Midbrain (tissue), 1 donor: ENCODE results near the gene CDCA5.

Experiments
- DNase-seq: peaks from one replicate; lab custom pipeline; 2025; lab: John Stamatoyannopoulos, UW

The CDCA5 gene

DNA sequence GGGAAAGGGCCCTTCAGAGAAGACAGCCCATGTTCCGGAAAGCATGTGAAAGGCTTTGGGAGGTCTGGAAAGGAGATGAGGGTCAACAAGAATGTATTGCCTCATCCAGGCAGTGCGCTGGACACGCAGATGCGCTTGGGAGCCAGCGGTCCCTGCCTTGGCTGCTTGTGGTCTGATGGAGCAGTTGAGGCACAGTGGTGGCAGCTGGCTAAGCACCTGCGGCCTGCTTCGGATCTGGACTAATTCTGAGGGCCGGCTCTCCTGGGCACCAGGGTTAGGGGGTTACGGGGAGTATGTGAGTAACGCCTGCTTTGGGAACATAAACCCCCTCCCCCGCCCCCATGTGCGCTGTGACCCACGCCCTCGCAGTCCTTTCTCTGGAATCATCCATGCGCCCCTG, 23.2 kb upstream of the CDCA5 start:
- DNase-seq: no peak

DNA sequence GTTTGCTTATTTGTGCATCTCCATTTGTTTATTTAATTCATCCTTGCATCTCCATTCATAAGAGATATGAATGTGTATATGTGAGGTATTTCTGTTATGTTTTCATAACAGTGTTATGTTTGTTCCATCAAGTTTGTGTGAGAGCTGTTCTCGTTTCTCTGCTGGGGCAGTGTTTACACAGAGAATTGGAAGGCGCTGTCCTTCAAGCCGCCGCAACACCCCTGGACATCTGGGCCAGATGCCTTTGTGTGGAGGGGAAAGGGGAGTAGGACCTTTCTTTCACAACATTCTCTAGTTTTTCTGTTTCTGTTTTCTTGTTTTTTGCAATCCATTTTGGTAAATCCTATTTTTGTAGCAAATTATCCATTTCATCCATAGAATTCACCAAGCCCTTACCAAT, 20.8 kb upstream of the CDCA5 start:
- peak; percentile 20 for DNase-seq

DNA sequence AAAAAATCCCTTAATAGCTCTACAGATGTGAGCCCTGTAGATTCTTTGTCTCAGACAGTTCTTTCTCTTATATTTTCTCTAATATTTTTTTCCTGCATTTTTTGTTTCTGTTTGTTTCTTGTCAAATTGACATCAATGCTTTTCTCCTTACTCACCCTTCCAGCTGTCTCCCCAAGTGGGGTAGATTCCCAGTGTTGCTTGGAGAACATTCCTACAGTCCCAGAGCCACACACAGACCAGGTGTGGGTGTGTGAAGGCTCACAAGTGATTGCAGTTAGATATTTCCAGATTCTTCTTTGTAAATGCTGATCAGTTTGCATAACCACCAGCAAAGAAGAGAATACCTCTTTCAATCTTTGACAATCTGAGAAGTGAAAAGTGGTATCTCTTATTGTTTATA, 19.6 kb upstream of the CDCA5 start:
- no peak for DNase-seq

DNA sequence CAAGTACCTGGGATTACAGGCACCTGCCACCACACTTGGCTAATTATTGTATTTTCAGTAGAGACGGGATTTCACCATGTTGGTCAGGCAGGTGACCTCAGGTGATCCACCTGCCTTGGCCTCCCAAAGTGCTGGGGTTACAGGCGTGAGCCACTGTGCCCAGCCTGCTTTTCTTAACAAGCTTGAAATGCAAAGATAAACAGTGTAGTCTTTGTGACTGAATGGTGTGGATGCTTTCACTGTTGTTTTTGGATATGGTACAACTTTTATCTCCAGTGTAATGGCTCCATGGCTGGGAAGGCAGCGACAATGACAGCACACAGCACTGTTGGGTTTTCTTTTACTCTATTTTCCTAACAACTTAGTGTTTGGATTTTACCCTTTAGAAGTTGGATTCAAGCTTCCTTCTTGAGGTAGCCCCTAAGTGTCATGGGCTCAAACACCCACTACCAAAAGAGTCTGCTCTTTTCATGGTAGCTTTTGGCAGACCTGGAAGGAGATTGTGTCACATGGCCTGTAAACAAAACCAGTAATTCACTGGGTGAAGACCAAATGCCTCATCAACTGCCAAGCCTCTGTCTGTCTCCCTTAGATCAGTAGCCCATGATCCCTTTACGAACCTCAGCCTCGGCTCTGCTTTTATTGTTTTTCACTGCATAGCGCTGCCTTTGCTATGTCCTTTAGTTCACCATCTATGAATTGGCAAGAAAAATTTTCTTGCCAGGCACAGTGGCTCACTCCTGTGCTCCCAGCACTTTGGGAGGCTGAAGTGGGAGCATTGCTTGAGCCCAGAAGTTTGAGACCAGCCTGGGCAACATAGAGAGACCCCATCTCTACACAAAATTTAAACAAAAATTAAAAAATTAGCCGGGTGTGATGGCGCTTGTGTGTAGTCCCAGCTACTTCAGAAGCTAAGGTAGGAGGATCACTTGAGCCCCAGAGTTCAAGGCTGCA, 18.6 kb upstream of the CDCA5 start:
- peak; percentile 82 for DNase-seq

DNA sequence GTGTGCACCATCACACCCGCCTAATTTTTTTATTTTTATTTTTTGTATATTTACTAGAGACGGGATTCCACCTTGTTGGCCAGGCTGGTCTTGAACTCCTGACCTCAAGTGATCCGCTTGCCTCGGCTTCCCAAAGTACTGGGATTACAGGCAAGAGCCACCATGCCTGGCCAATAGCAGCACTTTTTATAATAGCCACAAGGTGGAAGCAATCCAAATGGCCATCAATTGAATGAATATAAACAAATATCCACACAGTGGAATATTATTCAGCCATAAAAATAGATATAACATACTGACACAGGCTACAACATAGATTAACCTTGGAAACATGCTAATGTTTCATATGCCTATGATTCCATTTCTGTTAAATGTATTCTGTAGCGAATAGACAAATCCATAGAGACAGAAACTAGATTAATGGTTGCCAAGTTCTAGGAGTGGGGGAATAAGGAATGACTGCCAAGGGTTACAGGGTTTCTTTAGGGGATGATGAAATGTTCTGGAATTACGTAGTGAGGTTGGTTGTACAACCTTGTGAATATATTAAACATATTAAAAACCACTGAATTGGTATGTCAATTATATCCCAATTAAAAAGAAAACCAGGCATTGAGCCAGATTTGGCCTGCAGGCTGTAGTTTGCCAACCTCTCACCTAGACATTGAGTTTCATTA, 17.0 kb upstream of the CDCA5 start:
- DNase-seq: no peak

DNA sequence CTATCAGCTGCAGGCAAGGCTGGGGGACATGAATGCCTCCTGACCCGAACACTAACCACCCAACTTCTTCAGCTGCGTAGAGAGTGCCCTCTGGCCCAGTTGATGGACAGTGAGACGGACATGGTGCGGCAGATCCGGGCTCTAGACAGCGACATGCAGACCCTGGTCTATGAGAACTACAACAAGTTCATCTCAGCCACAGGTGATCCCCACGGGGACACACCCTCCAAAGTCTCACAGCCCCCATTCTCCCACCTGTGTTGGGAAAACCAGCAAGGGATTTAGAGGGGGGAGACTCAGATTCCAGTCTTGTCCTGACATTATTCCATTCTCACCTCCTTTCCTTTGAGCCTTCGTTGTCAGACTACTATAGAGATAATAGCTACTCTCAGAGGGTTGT, 13.1 kb upstream of the CDCA5 start:
- DNase-seq: no peak

DNA sequence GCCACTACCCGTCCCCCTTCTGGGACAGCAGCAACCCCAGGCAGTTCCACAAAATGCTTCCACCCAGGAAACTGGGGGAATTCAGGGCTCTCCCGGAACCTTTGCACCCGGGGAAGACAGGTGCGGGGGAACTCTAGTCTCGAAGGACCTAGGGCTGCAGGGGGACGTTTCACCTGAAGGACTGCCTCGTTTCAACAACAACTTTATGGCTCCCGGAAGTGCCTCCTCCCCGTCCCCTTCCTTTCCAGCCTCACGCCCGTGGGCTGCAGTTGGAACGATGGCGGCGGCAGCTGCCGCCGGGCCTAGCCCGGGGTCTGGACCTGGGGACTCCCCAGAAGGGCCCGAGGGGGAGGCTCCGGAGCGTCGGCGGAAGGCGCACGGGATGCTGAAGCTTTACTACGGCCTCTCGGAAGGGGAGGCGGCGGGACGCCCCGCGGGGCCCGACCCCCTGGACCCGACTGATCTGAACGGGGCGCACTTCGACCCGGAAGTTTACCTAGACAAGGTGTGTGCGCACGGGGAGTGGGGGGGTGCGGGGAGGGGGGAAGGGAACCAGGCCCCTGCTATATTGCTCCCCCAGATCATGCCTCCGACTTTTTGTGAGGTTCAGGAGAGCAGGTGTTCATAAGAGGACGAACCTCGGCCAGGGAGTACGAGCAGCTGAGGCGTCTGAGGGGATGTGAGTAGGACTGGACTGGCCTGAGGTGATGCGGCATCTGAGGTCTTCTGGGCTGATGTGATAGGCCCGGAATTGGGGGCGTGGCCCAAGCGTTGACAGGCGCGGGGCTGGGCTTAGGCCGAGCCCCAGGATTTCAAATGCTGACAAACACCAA, 12.3 kb upstream of the CDCA5 start, which contains the start of gene VPS51:
TSS of gene VPS51 (plus strand) at position 241 of the 833 bp plus-strand sequence. CDS start at position 278, 37 bp downstream.
- DNase-seq: peak; percentile 90

DNA sequence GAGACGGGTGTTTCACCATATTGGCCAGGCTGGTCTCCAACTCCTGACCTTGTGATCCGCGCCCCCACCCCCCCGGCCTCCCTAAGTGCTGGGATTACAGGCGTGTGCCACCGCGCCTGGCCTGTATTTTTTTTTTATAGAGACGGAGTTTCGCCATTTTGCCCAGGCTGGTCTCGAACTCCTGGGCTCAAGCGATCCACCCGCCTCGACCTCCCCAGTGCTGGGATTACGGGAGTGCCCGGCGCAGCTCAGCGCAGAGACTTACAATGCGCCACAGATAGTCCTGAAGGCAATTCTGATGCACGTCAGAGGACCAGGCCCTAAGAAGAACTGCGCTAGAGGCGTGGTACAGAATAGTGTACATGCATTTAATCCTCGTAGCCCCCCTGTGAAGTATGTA, 11.6 kb upstream of the CDCA5 start:
- DNase-seq: no peak

DNA sequence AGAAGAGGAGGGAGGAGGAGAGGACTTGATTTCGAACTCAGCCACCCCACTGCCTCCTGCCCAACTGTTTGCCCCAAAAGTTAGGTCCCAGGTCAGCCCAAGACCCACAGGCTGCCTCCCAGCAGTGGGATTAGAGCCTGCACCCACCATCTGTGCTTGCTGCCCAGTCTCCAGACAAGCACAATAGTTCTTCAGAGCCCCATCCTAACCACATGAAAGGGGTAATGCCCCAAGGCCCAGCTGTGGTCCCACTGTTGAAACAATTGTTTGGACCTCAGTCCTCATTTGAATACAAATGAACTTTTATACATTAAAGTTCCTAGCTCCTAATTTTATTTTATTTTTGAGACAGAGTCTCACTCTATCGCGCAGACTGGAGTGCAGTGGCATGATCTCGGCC, 6.8 kb upstream of the CDCA5 start:
- peak; percentile 38 for DNase-seq

DNA sequence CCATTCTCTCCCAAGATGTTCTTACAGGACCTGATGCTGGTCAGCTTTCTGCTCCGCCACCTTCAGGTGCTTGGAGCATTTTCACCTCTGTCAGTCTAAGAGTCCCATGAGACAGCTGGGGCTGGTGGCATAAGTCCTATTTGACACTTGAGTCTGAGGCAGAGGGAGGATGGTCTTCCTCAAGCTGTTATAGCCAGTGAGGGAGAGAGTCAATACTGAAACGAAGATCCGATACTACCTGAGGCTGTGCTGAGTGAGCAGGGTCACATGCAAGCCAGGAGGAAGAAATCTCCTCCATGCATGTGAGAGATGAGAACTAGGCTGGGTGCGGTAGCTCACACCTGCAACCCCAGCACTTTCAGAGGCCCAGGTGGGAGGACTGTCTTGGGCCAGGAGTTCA, 5.8 kb upstream of the CDCA5 start:
- DNase-seq: no peak

DNA sequence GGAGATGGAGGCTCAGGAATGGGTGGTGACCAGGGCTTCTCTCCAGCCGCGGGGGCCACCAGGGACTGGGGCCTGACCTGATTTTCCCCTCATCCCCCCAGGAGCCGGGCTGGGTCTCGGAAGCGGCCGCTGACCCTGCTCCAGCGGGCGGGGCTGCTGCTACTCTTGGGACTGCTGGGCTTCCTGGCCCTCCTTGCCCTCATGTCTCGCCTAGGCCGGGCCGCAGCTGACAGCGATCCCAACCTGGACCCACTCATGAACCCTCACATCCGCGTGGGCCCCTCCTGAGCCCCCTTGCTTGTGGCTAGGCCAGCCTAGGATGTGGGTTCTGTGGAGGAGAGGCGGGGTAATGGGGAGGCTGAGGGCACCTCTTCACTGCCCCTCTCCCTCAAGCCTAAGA, 4.0 kb upstream of the CDCA5 start:
- no peak for DNase-seq

DNA sequence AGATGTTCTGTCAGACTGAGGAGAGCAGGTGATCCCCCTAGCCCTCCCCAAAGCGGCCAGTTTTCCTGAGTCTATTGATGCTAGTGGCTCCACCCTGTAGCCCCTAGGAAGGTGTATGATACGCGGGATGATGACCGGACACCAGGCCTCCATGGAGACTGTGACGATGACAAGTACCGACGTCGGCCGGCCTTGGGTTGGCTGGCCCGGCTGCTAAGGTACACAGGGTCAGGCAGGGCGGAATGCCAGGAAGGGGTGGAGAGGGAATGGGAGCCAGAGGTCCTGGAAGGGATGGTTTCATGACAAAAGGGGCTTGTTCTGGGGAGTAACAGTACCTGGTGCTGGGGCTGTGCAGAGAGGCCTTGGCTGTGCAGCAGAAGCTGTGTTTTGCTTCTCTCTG, 3.4 kb upstream of the CDCA5 start:
- no peak for DNase-seq

DNA sequence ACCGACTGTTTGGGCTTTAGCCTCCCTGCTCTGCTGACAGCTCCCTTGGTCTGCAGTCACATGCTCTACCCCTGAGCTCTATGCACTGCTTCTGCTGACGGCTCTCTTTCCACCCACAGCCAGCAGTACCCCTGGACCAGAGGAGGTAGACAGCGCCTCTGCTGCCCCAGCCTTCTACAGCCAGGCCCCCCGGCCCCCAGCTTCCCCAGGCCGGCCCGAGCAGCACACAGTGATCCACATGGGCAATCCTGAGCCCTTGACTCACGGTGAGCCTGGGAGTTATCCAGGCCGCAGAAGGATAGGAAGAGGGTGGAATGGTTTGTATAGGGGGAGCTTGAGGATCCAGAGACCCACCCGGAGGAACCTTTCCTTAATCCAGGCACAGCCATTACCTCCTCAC, 3.0 kb upstream of the CDCA5 start:
- no peak for DNase-seq

DNA sequence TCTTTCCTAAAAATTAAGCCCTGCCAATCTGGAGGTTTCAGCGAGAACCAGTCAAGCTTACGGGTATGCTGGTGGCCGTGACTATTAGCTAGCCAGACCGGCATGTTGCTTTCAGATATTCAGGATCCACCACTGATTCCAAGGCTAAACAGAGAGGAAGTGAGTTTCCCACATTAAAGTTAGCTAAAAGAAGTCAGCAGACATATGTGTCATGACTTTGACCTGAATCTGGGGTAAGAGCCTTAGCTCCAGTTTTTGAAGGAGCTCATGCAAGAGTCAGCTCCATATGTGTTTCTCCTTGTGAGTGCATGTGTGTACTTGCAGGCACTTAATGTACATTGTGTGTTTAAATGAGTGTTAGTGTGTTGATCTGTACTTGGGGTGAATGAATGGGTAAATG, 1.6 kb upstream of the CDCA5 start:
- DNase-seq: no peak

DNA sequence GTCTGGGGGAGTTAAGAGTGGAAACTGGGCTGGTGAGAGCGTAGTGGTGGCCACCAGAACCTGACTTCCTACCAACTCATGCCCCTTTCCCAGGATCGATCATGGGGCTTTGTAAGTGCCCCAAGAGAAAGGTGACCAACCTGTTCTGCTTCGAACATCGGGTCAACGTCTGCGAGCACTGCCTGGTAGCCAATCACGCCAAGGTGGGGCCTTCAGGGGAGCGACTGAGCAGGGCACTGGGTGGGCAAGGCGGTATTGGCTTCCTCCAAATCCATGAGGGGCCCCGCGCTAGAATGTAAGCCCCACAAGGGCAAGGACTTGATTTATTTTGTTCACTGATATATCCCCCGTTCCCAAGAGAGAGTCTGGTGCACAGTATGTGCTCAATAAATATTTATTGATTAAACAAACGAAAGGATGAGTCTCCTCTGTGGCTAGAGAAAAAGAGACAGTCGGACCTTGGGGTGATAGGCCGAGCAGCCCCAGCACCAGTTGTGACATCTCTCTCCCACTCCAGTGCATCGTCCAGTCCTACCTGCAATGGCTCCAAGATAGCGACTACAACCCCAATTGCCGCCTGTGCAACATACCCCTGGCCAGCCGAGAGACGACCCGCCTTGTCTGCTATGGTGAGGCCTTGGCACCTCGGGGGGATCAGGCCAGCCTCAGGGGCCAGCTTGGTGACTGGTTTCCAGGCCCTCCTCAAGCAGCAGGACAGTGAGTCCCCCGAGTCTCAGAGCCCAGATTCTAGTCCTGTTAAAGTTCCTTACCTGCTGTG, 947 bp upstream of the CDCA5 start:
- no peak for DNase-seq

DNA sequence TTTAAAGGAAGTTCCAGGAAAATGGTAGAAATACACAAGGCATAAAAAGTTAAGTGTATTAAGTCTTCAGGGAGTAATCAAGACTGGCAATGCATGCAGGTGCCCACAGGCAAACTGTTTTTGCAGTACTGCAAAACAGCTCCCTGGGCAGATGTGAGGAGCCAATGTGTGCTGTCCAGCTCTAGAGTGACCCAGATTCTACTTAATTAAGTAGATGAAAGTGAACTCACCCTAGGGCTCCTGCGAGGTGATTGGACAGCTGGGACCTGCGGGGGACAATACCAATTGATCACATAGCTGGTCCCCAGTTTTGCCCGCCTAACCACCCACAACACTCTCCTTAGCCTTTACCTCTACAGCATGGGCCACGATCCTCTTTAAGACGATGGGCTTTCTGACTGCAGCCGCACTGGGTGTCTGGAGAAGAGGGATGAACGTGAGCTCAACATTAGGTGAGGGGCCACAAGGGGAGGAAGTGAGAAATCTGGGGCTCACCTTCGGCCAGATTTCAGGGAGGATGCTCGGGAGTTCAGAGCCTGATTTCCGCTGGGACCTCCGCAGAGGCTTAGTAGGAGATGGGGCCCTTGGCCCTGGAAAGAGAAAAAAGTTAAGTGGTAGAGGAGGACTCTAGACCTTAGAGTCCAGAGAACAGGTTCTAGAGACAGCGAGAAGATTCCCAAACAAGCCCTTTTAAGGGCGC, 556 bp downstream of the CDCA5 start:
- DNase-seq: no peak

DNA sequence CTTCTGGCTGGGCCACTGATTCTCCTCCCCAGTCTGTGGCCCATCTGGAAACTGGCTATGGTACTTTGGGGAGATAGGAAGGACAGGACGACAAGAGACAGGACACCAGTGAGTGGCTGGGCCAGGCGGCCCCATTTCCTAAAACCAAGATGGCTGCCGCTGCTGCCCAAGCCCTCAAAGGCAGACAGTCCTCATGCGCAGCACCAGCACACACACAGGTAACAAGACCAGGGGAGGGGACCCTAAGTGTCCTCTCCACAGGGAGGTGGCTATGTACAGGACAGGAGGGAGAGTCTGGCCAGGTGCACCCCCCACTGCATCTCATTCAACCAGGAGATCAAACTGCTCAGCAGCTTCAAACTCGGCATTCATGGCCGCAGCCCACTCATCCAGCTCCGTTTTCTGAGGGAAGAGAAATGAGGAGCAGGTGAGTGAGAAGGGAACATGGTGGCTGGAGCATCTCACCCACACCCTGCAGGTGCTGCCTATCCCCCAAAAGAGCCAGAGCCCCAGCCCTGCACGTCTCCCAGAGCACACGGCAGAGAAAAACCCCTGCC, 5.0 kb downstream of the CDCA5 start:
- DNase-seq: no peak

DNA sequence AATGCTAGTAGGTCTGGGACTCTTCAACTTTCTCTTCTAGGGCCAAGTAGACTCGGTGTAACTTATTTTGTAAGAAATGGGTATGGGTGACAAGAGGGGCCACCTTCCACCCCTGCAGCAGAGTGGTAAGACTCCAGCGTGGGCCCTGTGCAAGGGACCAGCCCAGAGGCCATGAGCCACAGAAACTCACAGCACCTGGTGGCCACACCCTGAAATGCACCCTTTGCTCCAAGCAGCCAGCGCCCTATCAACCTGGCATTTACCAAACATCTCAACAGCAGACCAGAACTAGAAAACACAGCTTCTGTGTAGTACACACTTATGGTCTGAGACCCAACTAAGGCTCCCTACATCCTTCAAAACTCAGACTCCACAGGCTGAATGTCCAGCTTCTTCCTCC, 5.7 kb downstream of the CDCA5 start:
- no peak for DNase-seq

DNA sequence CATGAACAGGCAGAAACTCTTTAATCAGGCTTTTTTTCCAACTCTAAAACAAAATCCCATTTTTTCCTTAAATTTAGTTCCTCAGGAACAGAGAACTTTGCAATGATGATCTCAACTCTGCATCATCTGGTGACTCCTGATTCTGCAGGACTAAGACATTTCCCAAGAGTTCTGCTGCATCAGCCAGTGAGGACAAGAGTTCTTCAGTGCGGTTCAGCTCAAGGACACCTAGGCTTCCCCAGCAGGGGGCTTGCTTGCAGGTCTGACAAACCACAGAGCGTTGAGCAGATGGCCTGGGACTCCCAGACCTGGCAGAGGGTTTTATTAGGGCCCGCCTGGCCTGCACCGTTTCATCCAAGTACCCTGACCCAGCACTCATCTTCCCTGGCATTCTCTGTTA, 6.4 kb downstream of the CDCA5 start:
- DNase-seq: no peak

DNA sequence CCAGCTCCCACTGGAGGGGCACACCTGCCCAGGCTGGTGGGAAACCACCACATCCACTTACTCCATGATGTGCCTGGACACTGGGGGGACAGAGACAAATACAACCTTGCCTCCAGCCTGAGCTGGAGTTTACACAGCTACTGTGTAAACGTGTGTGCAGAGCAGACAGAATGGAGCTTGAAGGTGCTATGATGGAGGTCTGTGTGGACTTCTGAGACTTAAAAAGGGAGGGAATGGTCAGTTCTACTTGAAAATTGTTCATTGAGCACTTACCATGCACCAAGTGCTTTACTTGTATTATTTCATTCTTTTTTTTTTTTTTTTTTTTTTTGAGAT, 11.2 kb downstream of the CDCA5 start:
- no peak for DNase-seq
